HG03135 (cell line): ENCODE measurements around the gene FAM76B.

Experiments used
- ATAC-seq: cut with Tn5 transposase; IDR thresholded peaks from one replicate; pipeline ENCODE4 v1.9.1; 2021; ENCODE audit warnings: mild to moderate bottlenecking, moderate library complexity; ENCODE audit not compliant: unreplicated experiment

FAM76B gene

DNA sequence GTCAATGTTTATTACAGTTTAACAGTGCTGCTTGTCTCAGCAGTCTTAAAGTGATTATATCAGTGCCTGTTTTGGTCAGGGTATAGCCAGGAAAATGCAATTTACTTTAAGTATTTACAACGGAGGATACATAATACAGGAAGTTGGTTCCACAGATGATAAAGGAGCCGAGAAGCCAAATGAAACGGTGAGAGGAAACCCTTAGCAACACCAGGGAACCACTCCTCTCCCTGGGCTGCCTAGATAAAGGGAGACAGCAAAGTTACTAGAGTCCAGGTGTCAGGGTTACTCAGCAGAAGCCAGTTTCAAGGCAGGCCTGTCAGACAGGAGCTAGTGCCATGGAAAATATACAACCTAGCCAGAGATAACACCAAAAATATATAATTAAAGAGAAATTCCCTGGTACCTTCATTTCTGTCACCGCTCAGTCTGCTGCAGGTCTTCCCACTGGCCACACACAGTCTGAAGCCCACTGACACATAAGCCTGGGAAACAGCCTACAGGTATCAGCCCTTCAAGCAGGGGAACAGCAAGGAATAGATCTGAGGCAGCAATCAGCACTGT, 55.5 kb downstream of the FAM76B start:
- ATAC-seq: no peak

GRCh38 chr11:95732930-95733602, 56.5 kb downstream of the FAM76B start:
- ATAC-seq: no peak

GRCh38 chr11:95729462-95729861, 60.1 kb downstream of the FAM76B start:
- no peak for ATAC-seq

DNA sequence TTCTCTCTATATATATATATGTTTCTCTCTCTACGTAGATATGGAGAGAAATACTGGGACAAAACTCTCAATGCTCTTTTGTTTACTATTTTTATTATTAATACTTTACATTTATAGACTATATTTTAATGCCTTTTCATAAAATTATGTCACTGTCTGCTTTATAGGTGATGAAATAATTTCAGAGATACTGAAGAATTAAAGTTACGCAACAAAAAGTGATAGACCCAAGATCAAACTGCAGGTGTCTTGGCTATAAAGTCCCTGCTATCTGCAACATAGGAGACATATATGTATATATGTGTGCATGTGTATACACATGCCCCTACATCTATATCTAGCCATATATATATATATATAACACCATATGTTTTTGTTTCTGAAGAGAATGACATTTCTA, 60.8 kb downstream of the FAM76B start:
- ATAC-seq: no peak

- ATAC-seq: no peak
Observed at GRCh38 chr11:95728094-95728493, 61.5 kb downstream of the FAM76B start.

- ATAC-seq: no peak
Observed at GRCh38 chr11:95727620-95728019, 62.0 kb downstream of the FAM76B start.

DNA sequence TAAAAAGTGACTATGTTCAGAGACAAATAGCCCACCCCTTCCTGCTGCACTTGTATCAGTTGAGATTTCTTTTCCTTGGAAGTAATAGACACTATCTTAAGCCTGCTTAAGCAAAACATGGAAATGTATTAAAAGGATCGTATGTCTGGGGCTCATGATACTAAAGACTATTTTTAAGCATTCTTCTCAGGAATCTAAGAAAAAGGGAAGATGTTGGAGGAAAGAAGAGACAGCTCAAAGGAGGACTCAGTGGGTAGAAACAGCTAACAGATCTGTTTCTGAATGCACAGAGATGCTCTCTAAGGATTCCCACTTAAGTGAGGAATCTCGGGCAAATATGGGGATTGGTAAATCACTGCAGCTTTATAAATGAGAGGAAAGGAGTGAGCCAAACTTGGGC, 62.5 kb downstream of the FAM76B start:
- ATAC-seq: no peak

GRCh38 chr11:95725196-95725595, 64.4 kb downstream of the FAM76B start:
- ATAC-seq: no peak

GRCh38 chr11:95723361-95723942, 66.1 kb downstream of the FAM76B start:
- ATAC-seq: no peak

DNA sequence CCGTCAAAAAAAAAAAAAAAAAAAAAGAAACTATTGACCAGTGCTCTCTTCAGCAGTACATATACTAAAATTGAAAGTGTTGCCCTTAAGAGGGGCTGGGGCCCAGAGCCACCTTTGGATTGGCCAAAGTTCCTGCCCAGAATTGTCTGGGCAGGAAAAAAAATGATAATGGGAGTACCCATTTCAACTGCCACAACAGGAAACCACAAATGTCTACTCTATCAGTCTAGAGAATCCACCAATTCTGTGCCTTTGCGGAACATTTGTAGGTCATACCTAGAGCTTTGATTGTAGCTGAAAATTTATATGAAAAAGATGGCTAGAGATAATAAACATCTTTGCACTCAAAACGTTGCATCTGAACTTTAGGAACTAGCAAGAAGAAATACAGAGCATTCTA, 69.4 kb downstream of the FAM76B start:
- no peak for ATAC-seq
